Chondrocyte (in vitro differentiated cells): Measurements from ENCODE around the gene ABI3BP. TPM values are rescaled to one million over a fixed set of nuclear protein-coding genes. Genes with fewer than 3 reads are reported as not detected.
"Not testable (repeated sequence)": the region's sequence is repeated elsewhere in the genome, so short reads cannot be mapped to it uniquely, and the experiment has no call there.

Source experiments
- DNase-seq: peaks from one replicate; pipeline ENCODE4 v3.0.0; 2021; ENCODE audit warnings: mixed read lengths, low spot score
- H3K27ac Mint-ChIP-seq: one replicate; pipeline ENCODE4 v1.8.0; 2021; ENCODE audit warnings: mild to moderate bottlenecking, moderate library complexity, mixed read lengths; ENCODE audit not compliant: unreplicated experiment
- H3K27me3 Mint-ChIP-seq: 2 replicates; pipeline ENCODE4 v1.8.0; 2021; ENCODE audit warnings: low read depth, mixed read lengths
- H3K36me3 Mint-ChIP-seq: 2 replicates; pipeline ENCODE4 v1.8.0; 2021; ENCODE audit warnings: low read depth, mixed read lengths
- H3K4me1 Mint-ChIP-seq: 2 replicates; pipeline ENCODE4 v1.8.0; 2021; ENCODE audit warnings: low read depth, mild to moderate bottlenecking, mixed read lengths
- H3K4me3 Mint-ChIP-seq: one replicate; pipeline ENCODE4 v1.8.0; 2021; ENCODE audit warnings: mild to moderate bottlenecking, moderate library complexity, mixed read lengths; ENCODE audit not compliant: unreplicated experiment
- H3K9me3 Mint-ChIP-seq: 2 replicates; pipeline ENCODE4 v1.8.0; 2021; ENCODE audit warnings: low read depth, mixed read lengths
- CTCF ChIP-seq: fragments of 200-600 bp; sonication (generic); IDR thresholded peaks from 2 replicates; pipeline ENCODE4 v1.5.0; 2021; ENCODE audit warnings: antibody characterized with exemption, mild to moderate bottlenecking, moderate library complexity
- total RNA-seq: library from RNA; stranded (reverse); gene quantifications from 3 replicates; pipeline ENCODE4 v1.2.1, GENCODE V29; 2021

Gene ABI3BP
- total RNA-seq, 1 donor from 2014 or later = 10.2 TPM

GRCh38 chr3:100947119-100947518, 46.1 kb downstream of the ABI3BP start:
- Mint-ChIP-seq H3K36me3 (no peaks in the 10 kb centered on the region), H3K4me3 (no peak overlapping the region), H3K9me3 (no peaks in the 10 kb centered on the region), H3K4me1 (peaks cover 17% of the 10 kb centered on the region), H3K27ac (no peak overlapping the region), H3K27me3 (peaks cover 5% of the 10 kb centered on the region)
- no peak for TF ChIP-seq CTCF
- no peak for DNase-seq

- not testable (repeated sequence) for H3K4me3 Mint-ChIP-seq, DNase-seq, H3K9me3 Mint-ChIP-seq, H3K27me3 Mint-ChIP-seq, H3K36me3 Mint-ChIP-seq, H3K27ac Mint-ChIP-seq
- H3K4me1 Mint-ChIP-seq = peaks cover 17% of the 10 kb centered on the region
Measured at GRCh38 chr3:100946096-100946495, 47.1 kb downstream of the ABI3BP start.

GRCh38 chr3:100941451-100941850, 51.8 kb downstream of the ABI3BP start:
- no peak for DNase-seq
- Mint-ChIP-seq H3K36me3 (peaks cover 3% of the 10 kb centered on the region), H3K4me3 (no peak overlapping the region), H3K27ac (no peak overlapping the region), H3K27me3 (peaks cover 8% of the 10 kb centered on the region), H3K4me1 (no peaks in the 10 kb centered on the region), H3K9me3 (no peaks in the 10 kb centered on the region)
- no peak for TF ChIP-seq CTCF

- Mint-ChIP-seq H3K36me3 (peaks cover 4% of the 10 kb centered on the region), H3K27ac (no peak overlapping the region), H3K27me3 (peaks cover 8% of the 10 kb centered on the region), H3K9me3 (no peaks in the 10 kb centered on the region), H3K4me1 (no peaks in the 10 kb centered on the region), H3K4me3 (no peak overlapping the region)
- DNase-seq = no peak
- TF ChIP-seq CTCF = no peak
Measured at GRCh38 chr3:100941041-100941440, 52.2 kb downstream of the ABI3BP start.

- no peak overlapping the region for H3K27ac Mint-ChIP-seq
- TF ChIP-seq CTCF = no peak
- H3K27me3 Mint-ChIP-seq = peaks cover 8% of the 10 kb centered on the region
- peaks cover 3% of the 10 kb centered on the region for H3K9me3 Mint-ChIP-seq
- H3K4me1 Mint-ChIP-seq = no peaks in the 10 kb centered on the region
- DNase-seq = no peak
- H3K36me3 Mint-ChIP-seq = peaks cover 7% of the 10 kb centered on the region
- no peak overlapping the region for H3K4me3 Mint-ChIP-seq
Measured at GRCh38 chr3:100936931-100937330, 56.3 kb downstream of the ABI3BP start.

- Mint-ChIP-seq H3K27me3 (peaks cover 3% of the 10 kb centered on the region), H3K9me3 (peaks cover 7% of the 10 kb centered on the region), H3K36me3 (peaks cover 5% of the 10 kb centered on the region), H3K4me3 (no peak overlapping the region), H3K27ac (no peak overlapping the region), H3K4me1 (peaks cover 10% of the 10 kb centered on the region)
- no peak for TF ChIP-seq CTCF
- DNase-seq = no peak
Measured at GRCh38 chr3:100932491-100932890, 60.7 kb downstream of the ABI3BP start.
